OCI-M1 (cell line): ENCODE measurements around the gene APOB.
"Not testable (repeated sequence)": the region's sequence is repeated elsewhere in the genome, so short reads cannot be mapped to it uniquely, and the experiment has no call there.

ENCODE experiments used
- DNase-seq: peaks from one replicate; lab custom pipeline; 2025; lab: John Stamatoyannopoulos, UW

APOB gene

DNA sequence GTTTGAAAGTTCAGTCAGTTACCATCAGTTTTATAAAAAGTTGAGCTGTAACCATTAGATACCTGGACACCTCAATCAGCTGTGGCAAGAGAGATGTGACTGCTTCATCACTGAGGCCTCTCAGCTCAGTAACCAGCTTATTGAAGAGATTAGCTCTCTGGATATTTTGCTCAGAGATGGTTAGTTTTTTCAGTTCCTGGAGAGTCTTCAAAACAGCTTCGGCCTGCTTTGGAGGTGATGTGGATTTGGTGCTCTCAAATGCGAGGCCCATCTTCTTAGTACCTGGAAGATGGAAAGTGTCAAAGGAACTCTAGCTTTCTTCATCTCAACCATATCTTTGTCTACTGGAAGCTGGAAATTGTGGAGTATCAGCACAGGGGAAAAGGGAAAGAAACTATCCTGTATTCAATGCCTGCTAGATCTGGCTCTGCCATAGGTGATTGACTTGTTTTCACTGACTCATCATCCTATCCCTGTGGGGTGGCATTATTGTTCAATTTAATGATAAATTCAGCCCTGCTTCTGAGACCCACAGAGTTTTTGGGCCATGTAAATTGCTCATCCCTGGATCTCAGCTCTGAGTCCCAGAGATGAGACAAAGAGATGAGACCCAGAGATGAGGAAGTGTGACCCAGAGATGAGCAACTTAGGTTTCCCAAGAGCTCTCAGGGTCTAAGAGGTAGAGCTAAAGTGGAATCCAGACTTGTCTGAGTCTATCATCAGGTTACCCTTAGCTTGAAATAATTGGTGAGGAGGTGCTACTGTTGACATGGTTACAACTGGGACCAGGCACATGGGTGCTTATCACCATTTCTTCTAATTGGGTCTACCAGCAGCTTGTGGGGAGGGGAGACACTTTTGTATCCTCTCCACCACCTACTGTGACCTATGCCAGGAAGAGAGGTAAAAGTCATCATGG, 10.4 kb downstream of the APOB start:
- no peak for DNase-seq

DNA sequence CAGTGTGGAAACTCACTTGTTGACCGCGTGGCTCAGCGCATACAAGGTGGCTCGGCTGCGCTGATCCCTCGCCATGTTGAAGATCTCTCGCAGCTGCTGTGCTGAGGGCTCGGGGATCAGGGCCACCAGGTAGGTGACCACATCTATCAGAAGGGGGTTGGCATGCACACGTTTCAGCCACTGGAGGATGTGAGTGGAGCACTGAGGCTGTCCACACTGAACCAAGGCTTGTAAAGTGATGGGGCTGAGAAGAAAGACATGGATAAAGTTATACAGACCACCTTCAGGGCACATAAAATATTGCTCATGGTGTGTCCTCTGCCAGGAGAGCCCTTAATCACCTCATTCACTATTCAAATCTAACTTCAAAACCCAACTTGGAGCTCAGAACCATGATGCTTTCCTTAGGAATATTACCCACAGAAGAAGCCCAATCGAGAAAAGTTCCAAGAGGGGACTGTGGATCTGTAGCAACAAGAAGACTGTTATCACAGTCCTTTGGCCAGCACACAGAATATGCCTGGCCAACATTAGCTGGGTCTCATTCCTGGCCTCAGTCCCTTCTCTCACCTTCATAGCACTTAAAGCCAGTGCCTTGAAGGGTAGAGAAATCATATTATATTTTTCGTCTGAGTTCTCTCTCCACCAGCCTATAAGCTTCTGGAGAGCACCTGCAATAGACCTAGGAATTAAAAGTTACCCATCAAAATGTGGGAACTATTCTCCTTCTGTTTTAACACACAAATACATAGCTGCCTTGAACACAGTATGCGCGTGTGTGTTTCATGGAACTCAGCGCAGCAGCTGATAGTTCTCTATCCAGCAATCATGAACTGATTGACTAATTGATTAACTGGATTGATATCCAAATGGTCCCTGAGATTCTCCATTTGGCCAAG, 11.3 kb downstream of the APOB start:
- DNase-seq: no peak

DNA sequence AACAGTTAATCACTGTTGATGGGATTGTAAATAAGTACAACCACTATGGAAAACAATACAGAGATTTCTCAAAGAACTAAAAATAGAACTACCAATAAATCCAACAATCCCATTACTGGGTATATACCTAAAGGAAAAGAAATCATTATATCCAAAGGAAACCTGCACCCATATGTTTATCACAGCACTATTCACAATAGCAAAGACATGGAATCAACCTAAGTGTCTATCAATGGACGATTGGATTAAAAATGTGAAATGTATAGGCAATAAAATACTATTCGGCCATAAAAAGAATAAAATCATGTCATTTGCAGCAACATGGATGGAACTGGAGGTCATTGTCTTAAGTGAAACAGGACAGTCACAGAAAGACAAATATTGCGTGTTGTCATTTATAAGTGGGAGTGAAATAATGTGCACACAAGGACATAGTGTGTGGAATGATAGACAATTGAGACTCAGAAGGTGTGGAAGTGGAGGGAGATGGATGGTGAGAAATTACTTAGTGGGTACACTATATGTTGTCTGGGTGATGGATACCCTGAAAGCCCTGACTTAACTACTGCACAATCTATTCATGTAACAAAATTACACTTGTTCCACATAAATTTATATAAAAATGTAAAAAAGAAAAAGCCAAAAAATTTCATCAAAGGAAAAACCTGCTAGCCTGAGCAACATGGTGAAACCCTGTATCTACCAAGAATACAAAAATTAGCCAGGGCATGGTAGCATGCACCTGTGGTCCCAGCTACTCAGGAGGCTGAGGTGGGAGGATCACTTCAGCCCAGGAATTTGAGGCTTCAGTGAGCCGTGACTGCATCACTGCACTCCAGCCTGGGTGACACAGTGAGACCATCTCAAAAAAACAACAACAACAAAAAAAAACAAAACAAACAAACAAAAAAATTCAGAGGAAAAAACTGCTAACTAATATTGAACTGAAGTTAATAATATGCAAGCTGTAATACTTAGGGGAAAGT, 12.6 kb downstream of the APOB start:
- no peak for DNase-seq

DNA sequence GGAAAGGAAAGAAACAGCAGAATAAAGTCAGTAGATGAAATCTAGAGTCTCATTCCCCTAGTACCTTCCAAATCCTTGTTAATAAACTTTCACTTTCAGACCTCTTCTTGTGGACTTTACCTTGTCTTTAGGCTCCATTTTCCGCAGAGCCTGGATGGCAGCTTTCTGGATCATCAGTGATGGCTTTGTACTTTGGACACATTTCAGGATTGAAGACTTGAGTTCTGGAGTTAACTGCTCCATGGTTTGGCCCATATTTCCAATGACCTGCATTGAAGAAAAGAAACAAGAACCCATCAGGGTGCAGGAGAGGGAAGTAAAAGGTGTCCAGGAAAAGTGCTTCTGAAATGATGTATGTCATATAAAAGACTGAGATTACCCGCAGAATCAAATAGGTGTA, 14.4 kb downstream of the APOB start:
- DNase-seq: no peak

DNA sequence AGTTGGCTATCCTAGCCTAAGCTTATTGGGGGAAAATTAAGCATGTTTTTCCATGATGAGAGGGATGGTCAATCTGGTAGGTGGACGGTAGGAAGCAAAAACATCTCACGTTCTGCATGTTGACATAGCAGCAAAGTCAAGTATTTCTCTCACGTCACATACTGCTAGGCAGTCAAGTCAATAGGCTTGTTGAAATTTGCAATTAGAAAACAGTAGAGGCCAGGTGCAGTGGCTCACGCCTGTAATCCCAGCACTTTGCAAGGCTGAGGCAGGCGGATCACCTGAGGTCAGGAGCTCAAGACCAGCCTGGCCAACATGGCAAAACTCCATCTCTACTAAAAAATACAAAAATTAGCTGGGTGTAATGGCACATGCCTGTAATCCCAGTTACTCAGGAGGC, 14.9 kb downstream of the APOB start:
- not testable (repeated sequence) for DNase-seq

DNA sequence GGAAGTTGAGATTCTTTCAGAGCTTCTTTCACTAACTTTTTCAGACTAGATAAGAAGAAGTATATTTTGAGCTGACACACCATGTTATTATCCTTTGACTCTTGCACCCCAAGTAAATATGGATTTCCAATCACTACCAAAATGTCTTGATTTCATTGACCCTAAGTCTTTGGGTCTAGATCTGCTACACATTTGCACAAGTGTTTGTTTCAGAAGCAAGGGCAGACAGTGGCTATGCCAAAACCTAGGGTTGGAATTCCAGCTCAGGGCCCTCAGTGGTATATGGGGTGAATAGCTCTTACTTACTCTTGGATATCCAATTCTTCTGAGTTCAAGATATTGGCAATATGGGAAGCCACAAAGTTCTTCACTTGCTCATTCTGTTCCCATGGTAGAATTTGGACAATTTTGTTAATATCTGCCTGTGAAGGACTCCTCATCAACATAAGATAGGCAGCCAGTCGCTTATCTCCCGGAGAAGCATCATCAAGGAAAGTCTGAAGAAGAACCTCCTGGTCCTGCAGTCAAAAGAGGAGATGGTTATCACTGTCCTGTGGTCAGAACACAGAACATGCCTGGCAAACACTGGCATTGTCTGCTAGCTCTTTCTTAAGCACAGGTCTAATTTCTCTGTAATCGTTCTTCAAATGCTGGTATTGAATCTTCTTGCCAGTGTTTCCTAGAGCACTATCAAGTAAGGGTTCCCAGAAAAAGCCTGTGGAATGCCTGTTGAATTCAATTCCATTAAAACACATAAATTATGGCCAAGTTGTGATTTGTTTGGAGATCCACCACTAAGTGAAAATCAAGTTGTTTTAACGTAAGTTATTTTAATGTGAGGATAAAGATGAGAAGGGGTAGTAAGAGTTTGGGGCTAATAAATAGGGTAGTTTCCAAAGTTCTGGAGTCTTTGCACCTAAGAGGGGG, 15.6 kb downstream of the APOB start:
- DNase-seq: no peak

DNA sequence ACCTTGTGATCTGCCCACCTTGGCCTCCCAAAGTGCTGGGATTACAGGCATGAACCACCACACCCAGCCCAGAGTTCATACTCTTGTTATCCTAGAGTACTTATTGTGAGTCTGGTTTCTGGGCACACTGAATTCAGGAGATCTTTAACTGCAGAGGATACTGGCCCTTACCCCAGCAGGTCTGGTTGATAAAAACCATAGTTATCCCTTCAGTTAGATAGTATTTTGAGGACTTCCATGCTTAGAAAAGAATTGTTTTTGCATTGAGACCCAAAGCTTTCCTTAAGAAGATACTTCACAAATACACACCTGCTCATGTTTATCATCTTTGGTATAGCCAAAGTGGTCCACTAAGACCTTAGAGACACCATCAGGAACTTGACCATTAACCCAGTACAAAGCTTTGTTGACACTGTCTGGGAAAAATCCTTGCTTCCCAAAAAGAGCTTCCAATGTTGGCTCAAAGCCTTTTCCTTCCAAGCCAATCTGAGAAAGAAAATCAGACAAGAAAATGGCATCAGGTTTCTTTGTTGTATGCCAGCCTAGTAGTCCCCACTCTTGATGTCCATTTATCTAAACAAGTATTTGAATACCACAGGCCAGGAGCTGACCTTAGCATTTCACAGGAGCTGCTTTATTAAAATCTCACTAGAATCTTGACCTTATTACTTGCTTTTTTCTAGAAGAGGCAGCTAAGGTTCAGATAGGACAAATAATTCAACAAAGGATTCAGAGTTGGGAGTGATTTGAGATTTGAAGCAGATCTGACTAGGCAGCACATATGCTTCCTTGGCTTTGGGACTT, 17.2 kb downstream of the APOB start:
- DNase-seq: no peak

DNA sequence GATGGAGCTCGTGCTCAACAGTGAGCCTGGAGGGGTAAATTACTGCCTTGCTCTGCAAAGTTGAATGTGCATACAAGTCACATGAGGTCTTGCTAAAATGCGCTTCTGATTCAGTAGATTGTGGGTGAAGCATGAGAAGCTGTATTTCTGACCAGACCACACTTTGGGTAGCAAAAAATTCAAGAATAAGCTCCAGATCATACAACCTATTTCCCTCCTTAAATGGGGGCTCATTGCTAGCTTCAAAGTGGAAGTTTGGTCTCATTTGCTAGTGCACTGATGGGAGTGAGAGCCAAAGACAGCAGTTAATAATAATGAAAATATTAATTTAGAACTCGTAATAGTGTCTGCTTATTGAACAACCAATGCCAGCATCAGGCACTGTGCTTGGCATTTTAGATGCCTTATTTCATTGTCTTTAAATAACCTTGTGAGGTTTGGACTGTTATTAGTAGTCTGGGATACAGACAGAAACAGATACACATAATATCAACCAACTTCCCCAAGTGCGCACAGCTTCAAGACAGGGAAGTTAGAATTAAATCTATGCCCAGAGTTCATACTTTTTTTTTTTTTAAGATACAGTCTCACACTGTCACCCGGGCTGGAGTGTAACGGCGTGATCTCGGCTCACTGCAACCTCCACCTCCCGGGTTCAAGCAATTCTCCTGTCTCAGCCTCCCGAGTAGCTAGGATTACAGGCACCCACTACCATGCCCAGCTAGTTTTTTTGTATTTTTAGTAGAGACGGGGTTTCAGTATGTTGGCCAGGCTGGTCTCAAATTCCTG, 18.0 kb downstream of the APOB start:
- DNase-seq: no peak

DNA sequence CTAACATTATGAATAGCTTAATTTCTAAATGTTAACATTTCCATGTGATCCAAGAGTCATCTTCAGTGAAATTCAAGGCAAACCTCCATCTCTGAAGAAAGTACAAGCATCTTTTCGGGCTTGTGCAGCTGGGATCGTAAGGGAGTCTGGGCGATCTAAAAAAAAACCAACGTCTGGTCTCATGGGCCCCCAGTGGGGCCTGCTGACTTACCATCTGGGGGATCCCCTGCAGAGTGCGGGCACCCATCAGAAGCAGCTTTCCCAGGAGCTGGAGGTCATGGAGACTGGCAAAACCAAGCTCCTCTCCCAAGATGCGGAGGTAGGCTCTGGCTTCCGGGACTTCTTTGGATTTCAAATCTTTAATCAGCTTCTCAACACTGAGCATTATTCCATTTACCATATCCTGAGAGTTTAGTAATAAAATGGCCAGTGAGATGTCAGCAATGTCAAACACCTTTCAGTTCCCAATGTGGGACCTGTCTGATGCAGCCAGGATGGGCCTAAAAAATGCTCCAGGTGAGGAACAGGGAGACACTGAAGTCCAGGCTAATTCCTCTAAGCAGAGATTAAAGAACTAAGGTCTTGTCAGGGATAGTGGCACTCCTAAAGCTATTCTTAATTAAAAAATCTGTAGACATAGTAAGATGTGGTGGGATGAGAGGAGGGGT, 19.0 kb downstream of the APOB start:
- no peak for DNase-seq

DNA sequence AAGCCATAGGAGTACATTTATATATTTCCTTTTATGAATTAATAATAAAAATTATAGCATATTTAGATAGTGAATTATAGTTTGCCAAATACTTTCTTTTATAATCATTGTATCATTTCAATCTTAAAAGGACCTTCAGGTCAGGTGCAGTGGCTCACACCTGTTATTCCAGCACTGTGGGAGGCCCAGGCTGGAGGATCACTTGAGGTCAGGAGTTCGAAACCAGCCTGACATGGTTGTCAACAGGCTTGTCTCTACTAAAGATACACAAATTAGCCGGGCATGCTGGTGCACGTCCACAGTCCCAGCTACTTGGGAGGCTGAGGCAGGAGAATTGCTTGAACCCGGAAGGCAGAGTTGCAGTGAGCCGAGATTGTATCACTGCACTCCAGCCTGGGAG, 19.7 kb downstream of the APOB start:
- no peak for DNase-seq

DNA sequence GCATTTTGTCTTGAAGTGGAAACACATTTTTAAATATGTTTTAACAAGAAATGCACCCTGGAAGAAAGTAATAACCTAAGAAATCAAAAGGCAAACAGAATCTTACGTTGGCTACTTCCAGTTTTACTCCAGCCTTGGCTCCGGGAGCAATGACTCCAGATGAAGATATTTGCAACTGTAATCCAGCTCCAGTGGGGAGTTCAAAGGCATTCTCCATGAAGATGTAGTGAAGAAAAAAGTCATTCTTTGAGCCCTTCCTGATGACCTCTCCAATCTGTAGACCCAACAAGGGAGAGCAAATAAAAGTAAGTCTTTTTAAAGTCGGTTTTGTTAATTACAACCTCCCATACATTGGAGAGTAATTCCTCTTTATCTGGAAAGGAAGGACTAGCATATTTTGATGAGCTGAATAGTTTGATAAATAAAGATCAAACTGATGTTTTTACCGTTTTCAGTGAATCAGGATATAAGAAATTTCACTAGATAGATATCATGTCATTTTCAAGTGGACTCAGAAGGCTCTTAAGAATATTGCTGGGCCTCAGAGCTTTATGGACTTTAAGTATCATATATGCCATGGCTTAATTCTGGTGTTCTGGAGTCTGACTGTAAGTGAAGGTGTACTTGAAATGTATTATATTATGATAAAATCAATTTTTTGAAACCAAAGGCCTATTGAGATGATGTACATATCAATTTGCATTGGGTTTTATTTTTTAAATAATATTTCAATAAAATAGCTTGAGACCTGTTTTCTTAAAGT, 20.3 kb downstream of the APOB start:
- DNase-seq: no peak

DNA sequence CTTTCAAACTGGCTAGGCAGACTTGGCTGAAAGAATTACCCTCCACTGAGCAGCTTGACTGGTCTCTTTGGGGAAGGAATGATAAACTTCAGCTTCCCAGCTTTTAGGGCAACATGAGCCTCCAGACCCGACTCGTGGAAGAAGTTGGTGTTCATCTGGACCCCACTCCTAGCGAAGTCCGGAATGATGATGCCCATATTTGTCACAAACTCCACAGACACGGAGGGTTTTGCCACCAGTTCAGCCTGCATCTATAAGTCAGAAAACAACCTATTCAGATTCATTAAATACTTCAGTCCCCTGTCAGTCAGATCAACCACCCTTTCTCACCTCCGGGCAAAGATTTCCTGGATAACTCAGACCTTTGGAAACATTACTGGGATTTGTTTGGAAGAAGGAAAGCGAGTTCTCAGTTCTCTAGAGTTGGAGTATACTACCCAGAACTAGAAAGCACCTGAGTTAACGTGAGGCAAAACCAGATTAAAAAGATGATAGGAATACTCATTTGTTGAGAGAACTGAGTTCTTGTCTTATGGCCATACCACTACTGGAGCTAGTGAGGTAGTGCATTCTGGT, 21.0 kb downstream of the APOB start:
- DNase-seq: no peak

DNA sequence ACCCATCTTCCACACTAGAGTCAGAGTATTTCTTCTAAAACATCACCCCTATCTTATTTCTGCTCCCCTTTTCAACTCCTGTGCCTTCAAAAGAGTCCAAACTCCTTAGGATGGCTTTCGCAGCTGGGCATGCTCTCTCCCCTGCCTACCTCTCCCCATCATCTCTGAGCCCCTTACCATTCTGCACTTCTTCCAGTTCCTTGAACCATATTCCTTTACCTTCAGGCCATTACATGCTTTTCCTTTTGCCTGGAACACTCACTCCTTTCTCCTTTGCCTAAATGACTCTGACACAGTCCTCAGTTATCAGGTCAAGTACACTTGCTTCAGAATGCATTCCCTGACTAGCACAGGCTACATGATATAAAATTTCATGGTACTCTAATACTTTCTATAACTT, 22.4 kb downstream of the APOB start:
- no peak for DNase-seq

DNA sequence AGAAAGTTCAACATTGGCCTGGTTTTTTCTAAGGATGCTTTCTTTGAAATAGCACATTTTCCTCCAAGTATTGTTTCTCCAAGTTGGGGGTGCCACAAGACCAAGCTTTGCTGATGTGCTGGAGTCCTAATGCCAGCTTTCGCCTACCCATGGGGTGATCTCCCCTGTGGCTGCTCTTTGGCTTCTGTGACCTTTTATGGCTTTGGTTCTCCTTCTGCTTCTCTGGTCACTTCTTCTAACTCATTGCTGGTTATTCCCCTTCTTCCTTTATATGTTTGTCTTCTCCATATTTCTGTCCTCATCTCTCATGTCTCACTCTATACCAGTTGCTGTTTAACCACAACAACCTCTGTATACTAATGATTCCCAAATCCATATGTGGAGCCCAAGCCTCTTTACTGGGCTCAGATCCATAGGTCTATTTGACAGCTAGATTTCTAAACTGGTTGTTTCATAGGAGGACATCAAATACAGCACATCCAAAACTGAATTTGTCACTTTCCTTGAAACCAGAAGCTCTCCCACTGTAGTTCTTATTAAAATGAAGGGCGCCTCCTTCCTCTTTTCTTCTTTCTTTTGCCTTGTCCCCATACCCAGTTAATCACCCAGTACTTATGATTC, 23.1 kb downstream of the APOB start:
- no peak for DNase-seq

DNA sequence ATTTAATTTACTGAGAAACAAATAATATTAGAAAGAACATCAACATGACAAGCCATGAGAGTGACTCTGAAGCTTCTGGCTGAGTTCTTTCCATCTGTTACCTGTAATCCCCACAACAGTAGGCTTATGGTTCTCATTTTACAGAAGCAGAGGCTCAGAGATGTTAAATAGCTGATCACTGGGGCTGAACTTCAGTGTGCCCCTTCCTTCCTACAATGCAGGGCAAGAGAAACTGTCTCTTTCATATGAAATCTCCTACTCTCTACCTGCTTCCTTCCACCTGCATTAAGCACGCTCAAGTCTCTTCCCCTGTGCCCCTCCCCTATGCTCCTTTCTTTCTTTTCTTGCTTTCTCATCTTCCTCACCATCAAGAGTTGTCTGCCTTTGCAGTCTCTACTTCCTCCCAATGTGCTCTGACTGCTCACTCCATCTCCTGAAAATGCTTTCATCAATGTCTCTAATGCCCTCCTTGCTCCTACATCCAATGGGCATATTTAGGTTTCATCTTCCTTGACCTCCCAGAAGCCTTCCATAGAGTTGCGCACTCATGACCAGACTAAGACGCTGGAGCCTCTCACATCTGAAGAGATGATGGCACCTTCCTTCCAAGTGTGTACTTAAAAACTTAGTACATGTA, 23.7 kb downstream of the APOB start:
- no peak for DNase-seq

DNA sequence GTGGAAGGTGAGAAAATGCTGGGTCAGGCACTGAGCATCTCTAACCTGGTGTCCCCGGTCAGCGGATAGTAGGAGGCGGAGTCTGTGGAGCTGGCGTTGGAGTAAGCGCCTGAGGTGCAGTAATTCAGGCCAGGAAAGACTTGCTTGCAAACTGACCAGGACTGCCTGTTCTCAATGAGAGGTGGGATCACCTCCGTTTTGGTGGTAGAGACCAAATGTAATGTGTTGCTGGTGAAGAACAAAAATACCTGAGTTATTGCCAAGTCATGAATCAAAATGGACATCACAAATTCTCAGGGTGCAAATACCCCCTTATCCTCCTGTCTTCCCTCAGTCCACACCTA, 24.2 kb downstream of the APOB start:
- DNase-seq: no peak
